Islet precursor cell (in vitro differentiated cells): ENCODE measurements around the gene IRS1.

Experiments
- DNase-seq: peaks from one replicate; pipeline ENCODE4 v3.0.0-alpha.2; 2018

IRS1 gene

GRCh38 chr2:226717719-226718118, 81.9 kb downstream of the IRS1 start:
- DNase-seq, result no peak

DNA sequence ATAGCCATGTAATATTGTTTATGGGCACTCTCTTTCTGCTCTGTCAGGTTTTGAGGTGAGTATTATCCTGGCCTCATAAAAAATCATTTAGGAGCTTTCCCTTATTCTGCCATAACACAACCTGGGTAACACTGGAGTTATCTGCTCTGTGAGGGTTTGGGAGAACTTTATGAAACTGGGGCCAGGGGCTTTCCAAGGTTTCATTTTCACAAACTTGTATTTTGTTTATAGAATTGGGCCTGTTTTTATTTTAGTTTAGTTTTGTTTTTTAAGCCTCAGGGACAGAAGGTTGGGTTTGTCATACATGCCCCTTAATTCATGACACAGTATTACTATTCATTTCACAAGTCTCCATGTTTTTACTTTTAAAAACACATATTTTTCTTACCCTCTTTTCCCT, 83.5 kb downstream of the IRS1 start:
- no peak for DNase-seq

DNA sequence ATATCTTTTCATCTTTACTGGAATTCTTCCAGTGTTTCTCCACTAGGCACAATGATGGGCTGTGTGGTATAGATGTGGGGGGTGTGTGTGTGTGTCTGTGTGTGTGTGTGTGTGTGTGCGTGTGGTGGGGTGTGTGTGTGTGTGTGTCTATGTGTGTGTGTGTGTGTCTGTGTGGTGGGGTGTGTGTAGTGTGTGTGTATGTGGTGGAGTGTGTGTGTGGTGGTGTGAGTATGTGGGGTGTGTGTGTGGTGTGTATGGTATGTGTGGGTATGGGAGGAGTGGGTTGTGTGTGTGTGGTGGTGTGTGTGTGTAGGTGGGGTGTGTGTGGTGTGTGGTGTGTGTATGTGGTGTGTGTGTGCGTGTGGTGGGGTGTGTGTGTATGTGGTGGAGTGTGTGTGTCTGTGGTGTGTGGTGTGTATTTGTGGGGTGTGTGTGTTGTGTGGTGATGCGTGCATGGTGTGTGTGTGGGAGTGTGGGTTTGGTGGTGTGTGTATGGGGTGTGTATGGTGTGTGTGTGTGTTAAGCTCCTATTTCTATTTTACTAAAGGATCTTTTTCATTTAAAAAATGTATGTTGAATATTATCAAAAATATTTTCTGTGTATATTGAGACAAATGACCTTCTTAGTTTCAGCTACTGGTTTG, 84.2 kb downstream of the IRS1 start:
- no peak for DNase-seq

- no peak for DNase-seq
These were observed 86.7 kb downstream of the IRS1 start for GRCh38 chr2:226712941-226713340.

DNA sequence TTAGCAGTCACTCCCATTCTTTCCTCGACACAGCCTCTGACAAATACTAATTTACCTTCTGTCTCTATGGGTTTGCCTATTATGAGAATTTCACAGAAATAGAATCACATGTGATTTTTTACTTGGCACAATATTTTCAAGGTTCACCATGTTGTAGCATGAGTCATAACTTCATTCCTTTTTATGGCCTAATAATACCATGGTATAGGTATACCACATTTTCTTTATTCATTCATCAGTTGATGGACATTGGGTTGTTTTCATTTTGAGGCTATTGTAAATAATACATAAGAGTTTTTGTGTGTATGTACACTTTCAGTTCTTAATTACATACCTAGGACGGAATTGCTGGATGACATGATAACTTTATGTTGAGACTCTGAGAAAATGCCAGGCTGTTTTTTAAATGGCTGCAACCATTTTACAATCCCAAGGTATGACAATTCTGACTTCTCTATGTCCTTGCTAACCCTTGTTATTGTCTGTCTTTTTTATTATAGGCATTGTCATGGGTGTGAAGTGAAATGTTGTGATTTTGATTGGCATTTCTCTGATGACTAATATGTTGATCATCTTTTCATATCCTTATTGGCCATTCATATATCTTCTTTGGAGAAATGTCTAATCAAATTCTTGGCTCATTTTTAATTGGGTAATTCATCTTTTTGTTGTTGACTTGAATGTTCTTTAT, 87.9 kb downstream of the IRS1 start:
- DNase-seq, result no peak

GRCh38 chr2:226707499-226707898, 92.1 kb downstream of the IRS1 start:
- no peak for DNase-seq

- no peak for DNase-seq
These were observed 93.7 kb downstream of the IRS1 start for GRCh38 chr2:226705965-226706364.

- no peak for DNase-seq
These were observed 94.3 kb downstream of the IRS1 start for GRCh38 chr2:226705133-226705886.

GRCh38 chr2:226703514-226703913, 96.1 kb downstream of the IRS1 start:
- DNase-seq, result no peak

GRCh38 chr2:226702376-226702775, 97.2 kb downstream of the IRS1 start:
- no peak for DNase-seq

DNA sequence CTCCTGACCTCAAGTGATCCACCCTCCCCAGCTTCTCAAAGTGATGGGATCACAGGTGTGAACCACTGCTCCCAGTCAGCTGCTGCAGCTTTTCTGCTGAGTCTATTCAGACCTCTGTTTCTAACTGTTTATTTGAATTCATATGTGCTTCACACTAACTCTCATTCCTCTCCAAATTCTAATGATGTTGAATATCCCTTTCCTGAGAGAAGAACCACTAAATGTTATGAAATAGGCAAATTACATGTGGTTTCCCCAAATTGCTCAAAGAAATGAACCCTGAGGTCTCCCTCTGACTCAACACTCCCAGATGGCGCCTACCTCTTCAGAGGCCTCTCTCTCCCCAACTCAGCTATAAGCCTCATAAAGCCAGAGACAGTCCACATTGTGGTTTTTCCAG, 98.6 kb downstream of the IRS1 start:
- DNase-seq, result no peak

- DNase-seq, result no peak
These were observed 100.3 kb downstream of the IRS1 start for GRCh38 chr2:226699321-226699720.

DNA sequence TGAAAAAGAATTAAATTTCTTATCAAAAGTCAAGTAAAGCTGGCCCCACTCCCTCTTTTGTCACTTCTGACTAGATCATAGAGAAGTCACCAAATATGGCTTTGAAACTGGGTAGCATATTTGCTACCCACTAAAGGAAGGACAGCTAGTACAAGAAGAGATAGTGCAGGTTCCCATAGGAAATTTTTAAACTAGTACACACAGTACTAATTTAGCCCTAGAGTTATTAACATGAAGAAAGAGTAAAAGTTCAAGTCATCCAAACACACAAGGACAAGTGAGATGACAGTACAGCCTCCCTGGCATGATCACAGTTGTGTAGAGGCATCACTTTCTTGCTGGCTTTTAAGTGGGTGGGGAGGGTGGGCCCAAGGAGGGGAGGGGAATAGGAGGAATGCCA, 100.9 kb downstream of the IRS1 start:
- no peak for DNase-seq

GRCh38 chr2:226694586-226695284, 104.9 kb downstream of the IRS1 start:
- no peak for DNase-seq

- no peak for DNase-seq
These were observed 105.5 kb downstream of the IRS1 start for GRCh38 chr2:226694149-226694548.

DNA sequence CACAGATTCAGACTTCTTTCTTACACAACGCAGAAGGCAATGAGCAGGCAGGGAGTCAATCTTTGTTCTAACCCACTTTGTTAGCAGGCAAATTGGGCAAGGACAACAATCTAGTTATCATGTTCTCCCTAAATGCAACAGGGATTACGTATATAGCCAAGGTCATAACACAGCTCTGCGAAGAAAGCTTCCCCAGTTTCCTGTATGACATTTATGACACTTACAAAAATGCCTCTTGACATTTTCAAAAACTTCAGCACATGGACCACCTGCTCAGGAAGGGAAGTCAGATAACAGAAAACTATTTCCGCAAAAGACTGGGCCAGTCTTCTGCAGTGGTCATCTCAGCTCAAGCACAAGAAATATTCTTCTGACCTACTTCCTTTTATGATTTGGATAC, 106.1 kb downstream of the IRS1 start:
- no peak for DNase-seq

DNA sequence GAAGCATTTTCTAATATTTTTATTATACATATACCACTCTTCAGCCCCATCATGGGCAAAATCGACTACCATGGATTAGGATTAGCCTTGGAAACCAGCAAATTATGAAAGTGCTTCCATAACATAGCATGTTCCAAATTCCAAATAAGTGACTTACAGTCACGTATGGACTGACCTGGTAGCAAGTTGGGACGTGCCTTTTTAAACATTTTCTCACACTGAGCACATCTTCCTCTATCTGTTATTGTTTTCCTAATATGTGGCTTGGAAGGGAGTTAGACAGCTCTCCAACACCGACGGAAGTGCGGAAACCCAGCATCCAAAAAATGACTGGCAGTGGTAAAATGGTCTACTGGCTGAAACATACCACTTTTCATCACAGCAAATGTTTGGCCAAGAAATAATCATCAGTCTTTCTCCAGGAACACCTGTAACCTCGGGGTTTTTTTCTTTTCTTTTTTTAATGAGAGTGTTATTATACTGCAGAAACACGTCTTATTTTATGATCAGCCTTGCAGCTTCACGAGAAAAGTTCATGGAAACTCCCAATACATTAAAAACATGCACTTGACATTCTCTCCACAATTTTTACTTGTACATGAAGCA, 107.0 kb downstream of the IRS1 start:
- no peak for DNase-seq

DNA sequence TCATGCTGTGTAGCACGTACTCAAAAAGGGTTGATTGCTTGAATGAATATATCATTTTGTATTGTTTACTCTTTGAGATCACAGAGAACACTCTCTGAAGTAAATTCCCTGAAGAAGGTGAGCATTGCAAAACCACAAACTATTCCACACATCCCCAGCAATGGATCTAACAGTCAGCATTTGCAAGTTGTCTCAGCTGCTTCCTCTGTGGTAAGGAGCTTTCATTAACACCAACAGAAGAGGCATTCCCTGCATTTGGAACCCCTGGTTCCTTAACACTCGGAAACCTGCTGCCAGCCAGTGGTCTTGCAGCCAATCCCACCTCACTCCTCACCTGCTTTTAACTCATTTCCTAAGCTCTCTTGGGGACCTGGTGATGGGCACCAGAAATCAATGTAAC, 108.4 kb downstream of the IRS1 start:
- no peak for DNase-seq

DNA sequence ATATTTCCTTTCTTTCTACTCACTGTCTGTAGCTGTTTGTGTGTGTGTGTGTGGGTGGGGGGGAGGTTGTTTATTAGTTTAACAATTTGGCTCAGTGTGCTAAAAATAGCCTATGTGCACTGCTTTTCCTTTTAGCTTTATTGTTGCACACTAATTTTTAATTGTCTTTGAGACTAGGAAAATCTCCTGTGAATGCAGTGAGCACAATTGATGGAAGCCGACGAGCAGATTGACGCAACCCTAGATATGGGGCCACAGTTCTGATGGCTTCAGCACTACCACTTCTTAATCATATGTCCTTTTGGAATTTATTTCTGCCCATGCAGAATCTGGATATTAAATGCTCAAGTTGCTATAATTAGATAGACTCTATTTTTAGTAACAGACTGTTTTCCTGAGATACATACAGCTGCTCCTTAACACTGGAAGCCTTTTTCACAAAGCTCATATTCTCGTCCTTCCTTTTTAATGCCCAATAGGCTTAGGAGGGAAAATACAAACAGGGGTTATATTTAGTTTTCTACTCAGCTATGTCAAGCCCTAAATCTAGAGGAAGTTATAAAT, 109.1 kb downstream of the IRS1 start:
- DNase-seq, result no peak

GRCh38 chr2:226687641-226688253, 111.9 kb downstream of the IRS1 start:
- DNase-seq, result no peak

DNA sequence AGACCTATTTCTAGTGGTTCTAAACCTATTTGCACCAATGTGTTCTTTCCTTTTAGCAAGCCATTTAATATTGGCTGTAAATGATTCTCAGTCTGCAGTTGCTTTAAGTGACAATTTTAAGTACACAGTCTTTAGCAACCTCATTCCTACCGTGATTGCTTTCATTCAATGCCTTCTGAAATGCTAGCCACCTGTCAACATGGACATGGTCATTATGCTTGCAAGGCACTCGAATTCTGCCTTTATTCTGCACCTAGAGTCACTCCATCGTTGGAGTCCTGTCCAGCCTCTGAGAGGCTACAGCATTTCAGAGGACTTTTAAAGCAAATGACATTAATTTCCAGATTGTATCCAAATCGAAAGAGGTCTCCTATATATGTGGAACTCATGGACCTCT, 115.1 kb downstream of the IRS1 start:
- DNase-seq, result no peak

GRCh38 chr2:226683944-226684562, 115.6 kb downstream of the IRS1 start:
- no peak for DNase-seq
